Fibroblast of lung (primary cell): ENCODE data around the gene TRMT11. TPM values are rescaled to one million over a fixed set of nuclear protein-coding genes. Genes with fewer than 3 reads are reported as not detected.
A peak's percentile ranks its signal among the peaks of the same experiment; 100 is the strongest.
"Not testable (repeated sequence)": the region's sequence is repeated elsewhere in the genome, so short reads cannot be mapped to it uniquely, and the experiment has no call there.

Experiments used
- DNase-seq, 2 donors: peaks; one replicate each; pipeline versions ENCODE4 v3.0.0 to v3.0.0-alpha.2; 2010; ENCODE audit warnings: low read depth in 2 of 2
- H2AFZ ChIP-seq: 2 replicates; pipeline ENCODE4 v1.5.1; 2012; ENCODE audit warnings: low read length, control low read depth, inconsistent platforms
- H3K27ac ChIP-seq: 2 replicates; pipeline ENCODE4 v1.5.1; 2011; ENCODE audit warnings: low read length, control low read depth; ENCODE audit not compliant: insufficient read depth
- H3K27me3 ChIP-seq: 2 replicates; pipeline ENCODE4 v1.5.1; 2011; ENCODE audit warnings: mild to moderate bottlenecking, low read length; ENCODE audit not compliant: control insufficient read depth, insufficient read depth
- H3K36me3 ChIP-seq: 2 replicates; pipeline ENCODE4 v1.5.1; 2011; ENCODE audit warnings: low read length; ENCODE audit not compliant: control insufficient read depth, insufficient read depth
- H3K4me1 ChIP-seq: 2 replicates; pipeline ENCODE4 v1.5.1; 2011; ENCODE audit warnings: low read length; ENCODE audit not compliant: control insufficient read depth, insufficient read depth; ENCODE audit errors: extremely low read depth
- H3K4me2 ChIP-seq: 2 replicates; pipeline ENCODE4 v1.5.1; 2011; ENCODE audit warnings: low read length, control low read depth; ENCODE audit not compliant: insufficient read depth; ENCODE audit errors: extremely low read depth
- H3K4me3 ChIP-seq, 4 experiments: fragments of 200-600 bp in 1 of 4; sonication (generic) in 1 of 4; replicated peaks in 1 of 4; 2 replicates each; pipeline ENCODE4 v1.5.1; 2011 to 2016; ENCODE audit warnings: low read length in 4 of 4, low read depth in 3 of 4, mild to moderate bottlenecking in 3 of 4, control low read depth in 2 of 4, inconsistent platforms in 1 of 4, mixed read lengths in 1 of 4; ENCODE audit not compliant: insufficient read depth in 1 of 4; ENCODE audit errors: control extremely low read depth in 1 of 4
- H3K79me2 ChIP-seq: 2 replicates; pipeline ENCODE4 v1.5.1; 2012; ENCODE audit warnings: mild to moderate bottlenecking, low read length, inconsistent platforms; ENCODE audit not compliant: control insufficient read depth, insufficient read depth
- H3K9ac ChIP-seq: 2 replicates; pipeline ENCODE4 v1.5.1; 2011; ENCODE audit warnings: mild to moderate bottlenecking, low read length, control low read depth; ENCODE audit not compliant: insufficient read depth
- H3K9me3 ChIP-seq: 2 replicates; pipeline ENCODE4 v1.5.1; 2012; ENCODE audit warnings: low read depth, low read length; ENCODE audit not compliant: control insufficient read depth, insufficient read depth
- H4K20me1 ChIP-seq: 2 replicates; pipeline ENCODE4 v1.5.1; 2011; ENCODE audit warnings: low read length; ENCODE audit not compliant: control insufficient read depth, insufficient read depth; ENCODE audit errors: extremely low read depth
- CTCF ChIP-seq, 2 donors: IDR thresholded peaks in 1 of 2; conservative IDR thresholded peaks in 1 of 2; 1 replicate in 1 of 2; 2 replicates in 1 of 2; pipeline ENCODE4 v1.5.1; 2011 to 2012; ENCODE audit warnings: low read length in 2 of 2, control low read depth in 1 of 2, inconsistent platforms in 1 of 2, low read depth in 1 of 2, mild to moderate bottlenecking in 1 of 2
- EZH2 ChIP-seq: IDR thresholded peaks from 2 replicates; pipeline ENCODE4 v1.5.1; 2012; ENCODE audit warnings: low read length, control low read depth, mild to moderate bottlenecking; ENCODE audit errors: missing control alignments
- polyA plus RNA-seq, 2 donors: library from polyadenylated mRNA; depleted of rRNA in 1 of 2; stranded (reverse) in 1 of 2; unstranded in 1 of 2; fragments of >200 nt; gene quantifications; 2 replicates each; pipeline ENCODE4 v1.2.1, GENCODE V29; 2011 to 2012; ENCODE audit warnings: missing spikeins in 1 of 2
- total RNA-seq: library from RNA; depleted of rRNA; stranded (reverse); fragments of >200 nt; gene quantifications from 2 replicates; pipeline ENCODE4 v1.2.1, GENCODE V29; 2014

TRMT11 gene
- total and polyA plus RNA-seq, 2 donors (not counting 1 experiment from before 2014, with no cell fraction given) = 22.1 to 23.5 TPM

- TF ChIP-seq EZH2 = no peak
- no peak for TF ChIP-seq CTCF (conservative IDR thresholded peaks at IDR 0.05 in 1 of 2, IDR thresholded peaks at IDR 0.05 in 1 of 2; ENCODE audit: low read depth in 1 of 2, low read length in 2 of 2)
- Histone ChIP-seq H4K20me1 (no peaks in the 10 kb centered on the region), H3K4me3 (no peak overlapping the region), H3K36me3 (peaks cover 3% of the 10 kb centered on the region), H3K79me2 (no peaks in the 10 kb centered on the region), H3K9me3 (no peaks in the 10 kb centered on the region), H3K27me3 (no peaks in the 10 kb centered on the region), H2AFZ (no peak overlapping the region), H3K9ac (no peak overlapping the region), H3K27ac (no peak overlapping the region), H3K4me1 (no peaks in the 10 kb centered on the region), H3K4me2 (no peak overlapping the region)
- no peak for DNase-seq
These were observed 31.3 kb downstream of the TRMT11 start for GRCh38 chr6:126017668-126018067.

DNA sequence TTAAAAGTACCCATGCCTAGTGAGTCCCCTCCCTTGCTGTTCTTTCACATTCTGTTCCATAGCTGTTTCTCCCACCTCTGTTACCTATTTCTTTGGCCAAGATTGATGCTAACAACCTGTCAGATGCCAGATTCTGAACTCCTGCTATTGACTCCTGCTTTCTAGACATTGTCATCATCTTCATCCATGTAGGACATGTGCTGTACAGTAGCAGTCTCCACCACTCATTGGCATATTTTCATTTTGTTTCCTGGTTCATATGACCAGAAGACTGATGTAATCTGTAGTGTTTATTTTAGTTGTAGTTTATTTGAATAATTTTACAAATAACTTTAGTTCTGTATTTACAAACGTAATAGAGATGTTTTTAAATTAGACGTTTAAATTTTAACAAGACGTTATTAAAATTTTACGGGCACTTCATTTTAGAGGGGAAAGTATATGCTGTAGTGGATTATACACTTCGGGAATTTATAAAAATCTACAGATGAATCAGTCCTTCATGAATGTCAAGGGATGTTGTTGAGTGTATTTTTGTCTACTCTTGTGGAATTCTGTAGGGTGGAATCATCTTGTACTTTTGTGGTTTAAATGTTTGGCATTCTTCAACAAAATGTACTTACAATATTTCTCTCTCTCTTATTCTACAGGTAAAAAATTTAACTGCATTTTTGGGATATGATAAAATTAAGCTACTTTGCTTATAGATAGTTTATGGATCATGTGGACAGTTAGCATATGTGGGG is 34.1 kb downstream of the TRMT11 start:
- Histone ChIP-seq H2AFZ (no peak overlapping the region), H3K27ac (no peak overlapping the region), H3K79me2 (no peaks in the 10 kb centered on the region), H3K27me3 (no peaks in the 10 kb centered on the region), H3K9ac (no peak overlapping the region), H3K4me3 (no peak overlapping the region), H3K36me3 (peaks cover 1% of the 10 kb centered on the region), H3K4me2 (no peak overlapping the region), H3K4me1 (no peaks in the 10 kb centered on the region), H3K9me3 (no peaks in the 10 kb centered on the region), H4K20me1 (no peaks in the 10 kb centered on the region)
- peak in 1 of 2 donors; percentile 54 for DNase-seq
- TF ChIP-seq CTCF (conservative IDR thresholded peaks at IDR 0.05 in 1 of 2, IDR thresholded peaks at IDR 0.05 in 1 of 2; ENCODE audit: low read depth in 1 of 2, low read length in 2 of 2) (no peak), EZH2 (no peak)

GRCh38 chr6:126023474-126023873 is 37.1 kb downstream of the TRMT11 start:
- not testable (repeated sequence) for H3K4me2 ChIP-seq, H3K27me3 ChIP-seq, H4K20me1 ChIP-seq, H3K36me3 ChIP-seq, H3K9me3 ChIP-seq, H3K9ac ChIP-seq, H3K4me1 ChIP-seq, H3K4me3 ChIP-seq, H3K27ac ChIP-seq, H3K79me2 ChIP-seq, H2AFZ ChIP-seq
- DNase-seq = peak in 1 of 2 donors; percentile 44
